ENCODE data around the gene PROKR1. TPM values are rescaled to one million over a fixed set of nuclear protein-coding genes. Genes with fewer than 3 reads are reported as not detected.
"Not testable (repeated sequence)": the region's sequence is repeated elsewhere in the genome, so short reads cannot be mapped to it uniquely, and the experiment has no call there.

Gene PROKR1
- total RNA-seq = not detected

DNA sequence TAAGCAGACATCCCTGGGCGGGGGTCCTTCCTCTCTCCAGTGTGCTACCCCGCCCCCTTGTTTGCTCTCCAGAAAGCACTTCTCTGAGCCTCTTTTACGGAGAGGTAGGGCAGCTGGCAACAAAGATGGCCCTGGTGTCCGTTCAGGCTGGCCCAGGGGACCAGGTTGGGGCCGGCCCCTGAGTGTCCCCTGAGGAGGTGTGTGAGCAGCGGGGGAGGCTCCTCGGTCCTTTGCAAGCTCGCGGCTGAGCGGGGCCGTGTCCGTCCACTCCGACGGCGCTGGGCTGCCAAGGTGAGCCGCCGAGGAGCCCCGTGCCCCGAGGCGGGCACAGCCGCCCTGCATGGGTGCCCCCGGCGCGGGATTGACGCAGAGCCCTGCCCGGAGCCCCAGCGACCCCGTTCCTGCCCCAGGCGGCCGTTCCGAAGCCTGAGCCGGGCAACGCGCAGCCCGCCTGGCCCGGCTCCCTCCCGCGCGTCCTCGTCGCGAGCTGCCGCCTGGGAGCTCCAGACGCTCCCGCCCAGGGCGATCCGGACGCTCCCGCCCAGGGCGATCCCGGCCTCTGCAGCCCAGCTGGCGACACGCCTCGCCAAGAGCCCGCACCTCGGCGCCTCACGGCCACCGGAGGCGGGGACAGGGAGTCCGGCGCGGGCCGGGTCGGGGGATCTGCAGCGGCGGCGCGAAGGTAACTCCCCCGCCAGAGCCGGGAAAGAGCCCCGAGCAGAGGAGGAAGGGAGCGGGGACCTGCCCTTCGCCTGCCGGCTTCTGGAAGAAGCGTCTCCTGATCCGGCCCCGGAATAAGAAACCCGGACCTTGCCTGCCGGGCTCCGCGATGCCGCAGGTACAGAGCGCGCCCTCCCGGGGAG lies at the start of gene PROKR1:
Gene PROKR1 (plus strand): TSS at position 569 of the 863 bp plus-strand sequence. CDS start 2,243 bp downstream, outside the sequence.
- CTCF ChIA-PET = no interaction called here
- peaks cover 13% of the 10 kb centered on the region for H3K36me3 Mint-ChIP-seq
- peaks cover 4% of the 10 kb centered on the region for H3K9me3 Mint-ChIP-seq (ENCODE audit: low read depth)
- peaks cover 86% of the 10 kb centered on the region for H3K27me3 Mint-ChIP-seq
- no peak for DNase-seq
- H3K27ac Mint-ChIP-seq = no peak within 1 kb of the TSS
- peaks cover 13% of the 10 kb centered on the region for H3K4me1 Mint-ChIP-seq
- ATAC-seq = peak; percentile 63
- H3K4me3 Mint-ChIP-seq = peak within 1 kb of the TSS; percentile 18

DNA sequence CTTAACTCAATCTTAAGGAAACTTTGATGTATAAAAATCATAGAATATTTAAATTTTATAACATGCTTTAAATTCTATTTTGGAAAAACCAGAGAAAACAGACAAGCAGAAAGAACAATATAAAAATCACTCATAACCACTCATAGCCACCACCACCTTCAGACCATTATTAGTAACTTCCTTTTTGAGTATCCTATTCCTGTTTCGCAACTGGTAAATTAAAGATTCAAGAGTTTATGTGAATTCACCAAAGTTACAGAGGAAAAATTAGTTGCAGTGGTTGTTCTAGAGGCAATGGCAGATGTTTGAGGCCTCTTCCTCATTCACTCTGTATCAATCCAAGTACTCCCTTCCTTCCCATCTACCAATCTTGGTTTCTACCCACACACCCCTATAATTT lies 49.3 kb upstream of the PROKR1 start:
- Mint-ChIP-seq H3K4me1 (peaks cover 11% of the 10 kb centered on the region), H3K27ac (no peak overlapping the region), H3K36me3 (no peaks in the 10 kb centered on the region), H3K27me3 (peaks cover 5% of the 10 kb centered on the region), H3K4me3 (no peak overlapping the region), H3K9me3 (ENCODE audit: low read depth) (no peaks in the 10 kb centered on the region)
- DNase-seq (no peak), ATAC-seq (no peak)
- CTCF ChIA-PET = interaction anchor here (1.0 to 2.5 kb wide), 6 partner anchors 89 to 332 kb away, joined by 3 to 19 read pairs (median 4); no protein-coding TSS in a partner anchor

- peak; percentile 77 for ATAC-seq
- Mint-ChIP-seq H3K4me3 (peak overlapping the region; percentile 27), H3K27ac (peak overlapping the region; percentile 50), H3K36me3 (peaks cover 2% of the 10 kb centered on the region), H3K9me3 (ENCODE audit: low read depth) (peaks cover 2% of the 10 kb centered on the region), H3K4me1 (peaks cover 11% of the 10 kb centered on the region), H3K27me3 (peaks cover 13% of the 10 kb centered on the region)
- DNase-seq = peak; percentile 69
- CTCF ChIA-PET = interaction anchor here (0.8 to 3.1 kb wide), 42 partner anchors 8 to 490 kb away, joined by 3 to 19 read pairs (median 4); partner anchors contain the start of genes APLF and FBXO48
Observed at GRCh38 chr2:68594674-68595492, 48.5 kb upstream of the PROKR1 start.

DNA sequence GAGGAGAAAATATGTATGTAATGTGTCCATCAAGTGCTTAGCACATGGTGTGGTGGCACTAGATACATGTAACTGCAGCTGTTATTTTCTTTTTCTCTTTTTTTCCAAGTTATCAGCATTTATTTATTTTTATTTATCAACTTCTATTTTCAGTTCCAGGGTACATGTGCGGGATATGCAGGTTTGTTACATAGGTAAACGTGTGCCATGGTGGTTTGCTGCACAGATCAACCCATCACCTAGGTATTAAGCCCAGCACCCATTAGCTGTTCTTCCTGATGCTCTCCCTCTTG lies 47.9 kb upstream of the PROKR1 start:
- CTCF ChIA-PET = interaction anchor here (0.8 to 3.1 kb wide), 39 partner anchors 8 to 490 kb away, joined by 3 to 19 read pairs (median 4); partner anchors contain the start of genes APLF and FBXO48
- H3K36me3 Mint-ChIP-seq; DNase-seq; H3K9me3 Mint-ChIP-seq (ENCODE audit: low read depth); ATAC-seq: not testable (repeated sequence)
- peaks cover 13% of the 10 kb centered on the region for H3K27me3 Mint-ChIP-seq
- peak overlapping the region; percentile 27 for H3K4me3 Mint-ChIP-seq
- H3K4me1 Mint-ChIP-seq = peaks cover 11% of the 10 kb centered on the region
- peak overlapping the region; percentile 50 for H3K27ac Mint-ChIP-seq

GRCh38 chr2:68600495-68600894 lies 42.9 kb upstream of the PROKR1 start:
- peaks cover 13% of the 10 kb centered on the region for H3K27me3 Mint-ChIP-seq
- CTCF ChIA-PET; H3K4me3 Mint-ChIP-seq; H3K9me3 Mint-ChIP-seq (ENCODE audit: low read depth); ATAC-seq; H3K27ac Mint-ChIP-seq; H3K36me3 Mint-ChIP-seq; H3K4me1 Mint-ChIP-seq; DNase-seq: not testable (repeated sequence)

GRCh38 chr2:68603059-68603458 lies 40.3 kb upstream of the PROKR1 start:
- ATAC-seq = no peak
- Mint-ChIP-seq H3K27me3 (peaks cover 8% of the 10 kb centered on the region), H3K27ac (no peak overlapping the region), H3K4me1 (peaks cover 11% of the 10 kb centered on the region), H3K36me3 (peaks cover 7% of the 10 kb centered on the region), H3K9me3 (ENCODE audit: low read depth) (peaks cover 5% of the 10 kb centered on the region), H3K4me3 (no peak overlapping the region)
- CTCF ChIA-PET = interaction anchor here (1.5 kb wide), 1 partner anchor 8 kb away, joined by 4 read pairs; no protein-coding TSS in a partner anchor
- DNase-seq = no peak

DNA sequence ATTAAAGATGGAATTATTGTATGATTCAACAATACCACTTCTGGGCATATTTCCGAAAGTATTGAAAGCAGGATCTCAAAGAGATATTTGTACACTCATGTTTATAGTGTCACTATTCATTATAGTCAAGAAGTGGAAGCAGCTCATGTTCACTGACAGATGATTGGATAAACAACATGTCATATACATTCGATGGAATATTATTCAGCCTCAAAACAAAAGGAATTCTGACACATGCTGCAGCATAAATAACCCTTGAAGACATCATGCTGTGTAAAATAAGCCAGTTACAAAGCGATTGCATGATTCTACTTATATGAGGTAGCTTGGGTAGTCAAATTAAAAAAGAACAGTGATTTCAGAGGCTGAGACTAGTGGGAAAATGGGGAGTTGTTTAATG lies 39.3 kb upstream of the PROKR1 start:
- CTCF ChIA-PET = interaction anchor here (1.5 kb wide), 1 partner anchor 9 kb away, joined by 4 read pairs; no protein-coding TSS in a partner anchor
- peaks cover 8% of the 10 kb centered on the region for H3K27me3 Mint-ChIP-seq
- ATAC-seq (no peak), DNase-seq (no peak)
- H3K9me3 Mint-ChIP-seq (ENCODE audit: low read depth) = peaks cover 5% of the 10 kb centered on the region
- no peak overlapping the region for H3K4me3 Mint-ChIP-seq
- peaks cover 11% of the 10 kb centered on the region for H3K4me1 Mint-ChIP-seq
- H3K36me3 Mint-ChIP-seq = peaks cover 7% of the 10 kb centered on the region
- no peak overlapping the region for H3K27ac Mint-ChIP-seq

DNA sequence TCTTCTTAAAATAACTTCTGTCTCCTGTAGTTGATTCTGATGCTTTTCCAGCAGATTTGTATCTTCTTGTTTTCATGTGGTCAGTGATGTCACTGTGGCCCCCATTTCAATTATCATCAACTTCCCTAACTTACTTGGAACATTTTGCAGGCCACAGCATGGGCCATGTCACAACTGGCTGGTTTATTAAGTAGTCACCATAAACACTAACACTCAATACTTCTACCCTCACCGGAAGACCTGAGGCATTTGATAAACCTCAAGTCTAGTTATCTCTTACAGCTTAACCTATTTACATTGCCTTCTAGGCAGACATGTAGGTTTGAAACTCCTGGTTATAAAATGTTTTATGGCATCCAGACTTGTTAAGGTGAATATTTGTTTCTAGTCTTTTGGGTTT lies 37.4 kb upstream of the PROKR1 start:
- ATAC-seq (no peak), DNase-seq (no peak)
- Mint-ChIP-seq H3K27ac (no peak overlapping the region), H3K9me3 (ENCODE audit: low read depth) (peaks cover 5% of the 10 kb centered on the region), H3K36me3 (peaks cover 10% of the 10 kb centered on the region), H3K4me1 (peaks cover 11% of the 10 kb centered on the region), H3K27me3 (no peaks in the 10 kb centered on the region), H3K4me3 (no peak overlapping the region)
- CTCF ChIA-PET = interaction anchor here (3.8 kb wide), 1 partner anchor 10 kb away, joined by 18 read pairs; no protein-coding TSS in a partner anchor

GRCh38 chr2:68606759-68607158 lies 36.6 kb upstream of the PROKR1 start:
- no peak for ATAC-seq
- no peak for DNase-seq
- Mint-ChIP-seq H3K27ac (no peak overlapping the region), H3K36me3 (peaks cover 10% of the 10 kb centered on the region), H3K4me1 (peaks cover 11% of the 10 kb centered on the region), H3K9me3 (ENCODE audit: low read depth) (peaks cover 5% of the 10 kb centered on the region), H3K4me3 (no peak overlapping the region), H3K27me3 (no peaks in the 10 kb centered on the region)
- CTCF ChIA-PET = interaction anchor here (3.8 kb wide), 1 partner anchor 11 kb away, joined by 18 read pairs; no protein-coding TSS in a partner anchor

- ATAC-seq = no peak
- no peaks in the 10 kb centered on the region for H3K27me3 Mint-ChIP-seq
- no peak overlapping the region for H3K27ac Mint-ChIP-seq
- H3K9me3 Mint-ChIP-seq (ENCODE audit: low read depth) = peaks cover 5% of the 10 kb centered on the region
- DNase-seq = no peak
- peaks cover 11% of the 10 kb centered on the region for H3K4me1 Mint-ChIP-seq
- CTCF ChIA-PET = interaction anchor here (1.4 to 3.8 kb wide), 2 partner anchors 12 to 38 kb away, joined by 4 to 18 read pairs; no protein-coding TSS in a partner anchor
- peaks cover 9% of the 10 kb centered on the region for H3K36me3 Mint-ChIP-seq
- H3K4me3 Mint-ChIP-seq = no peak overlapping the region
Observed at GRCh38 chr2:68607837-68608236, 35.5 kb upstream of the PROKR1 start.

DNA sequence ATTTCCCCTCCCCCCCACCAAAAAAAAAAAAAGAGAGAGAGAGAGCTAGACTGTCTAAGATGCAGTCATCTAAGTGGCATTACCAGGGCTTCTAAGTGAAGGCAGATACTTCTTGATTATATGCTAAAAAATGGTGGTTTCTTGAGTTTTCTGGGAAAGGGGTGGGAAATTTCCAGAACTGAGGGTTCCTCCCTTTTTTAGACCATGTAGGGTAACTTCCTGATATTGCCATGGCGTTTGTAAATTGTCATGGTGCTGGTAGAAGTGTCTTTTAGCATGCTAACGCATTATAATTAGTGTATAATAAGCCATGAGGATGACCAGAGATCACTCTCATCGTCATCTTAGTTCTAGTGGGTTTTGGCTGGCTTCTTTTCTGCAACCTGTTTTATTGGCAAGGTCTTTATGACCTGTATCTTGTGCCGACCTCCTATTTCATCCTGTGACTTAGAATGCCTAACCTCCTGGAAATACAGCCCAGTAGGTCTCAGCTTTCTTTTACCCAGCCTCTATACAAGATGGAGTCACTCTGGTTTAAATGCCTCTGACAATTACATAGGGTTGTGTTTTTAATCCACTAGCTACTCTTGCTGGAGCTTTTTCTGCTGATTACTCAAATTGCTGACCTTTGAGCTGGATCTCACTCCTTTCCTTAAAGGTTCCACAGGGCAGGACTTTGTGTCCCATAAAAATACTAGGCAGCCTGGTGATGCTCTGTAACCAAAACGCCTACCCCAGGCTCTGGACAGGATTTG lies 30.4 kb upstream of the PROKR1 start:
- H3K27ac Mint-ChIP-seq = no peak overlapping the region
- H3K4me1 Mint-ChIP-seq = no peaks in the 10 kb centered on the region
- no peaks in the 10 kb centered on the region for H3K27me3 Mint-ChIP-seq
- DNase-seq (no peak), ATAC-seq (no peak)
- H3K4me3 Mint-ChIP-seq = no peak overlapping the region
- H3K9me3 Mint-ChIP-seq (ENCODE audit: low read depth) = peaks cover 5% of the 10 kb centered on the region
- peaks cover 9% of the 10 kb centered on the region for H3K36me3 Mint-ChIP-seq
- CTCF ChIA-PET = no interaction called here

DNA sequence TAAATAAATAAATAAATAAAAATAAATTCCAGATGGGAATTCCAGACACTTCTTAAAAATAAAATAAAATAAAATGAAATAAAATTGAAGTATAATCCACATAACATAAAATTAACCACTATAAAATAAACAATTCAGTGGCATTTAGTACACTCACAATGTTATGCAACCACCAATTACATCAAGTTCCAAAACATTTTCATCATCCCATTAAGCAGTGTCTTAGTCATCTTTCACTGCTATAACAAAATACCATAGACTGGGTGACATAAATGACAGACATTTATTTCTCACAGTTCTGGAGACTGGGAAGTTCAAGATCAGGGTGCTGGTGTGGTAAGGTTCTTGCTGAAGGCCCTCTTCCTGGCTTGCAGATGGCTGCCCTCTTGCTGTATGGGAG lies 22.6 kb upstream of the PROKR1 start:
- H3K27ac Mint-ChIP-seq = no peak overlapping the region
- no peak for DNase-seq
- peaks cover 2% of the 10 kb centered on the region for H3K9me3 Mint-ChIP-seq (ENCODE audit: low read depth)
- no peaks in the 10 kb centered on the region for H3K4me1 Mint-ChIP-seq
- ATAC-seq = no peak
- H3K27me3 Mint-ChIP-seq = no peaks in the 10 kb centered on the region
- CTCF ChIA-PET = no interaction called here
- peaks cover 4% of the 10 kb centered on the region for H3K36me3 Mint-ChIP-seq
- no peak overlapping the region for H3K4me3 Mint-ChIP-seq

DNA sequence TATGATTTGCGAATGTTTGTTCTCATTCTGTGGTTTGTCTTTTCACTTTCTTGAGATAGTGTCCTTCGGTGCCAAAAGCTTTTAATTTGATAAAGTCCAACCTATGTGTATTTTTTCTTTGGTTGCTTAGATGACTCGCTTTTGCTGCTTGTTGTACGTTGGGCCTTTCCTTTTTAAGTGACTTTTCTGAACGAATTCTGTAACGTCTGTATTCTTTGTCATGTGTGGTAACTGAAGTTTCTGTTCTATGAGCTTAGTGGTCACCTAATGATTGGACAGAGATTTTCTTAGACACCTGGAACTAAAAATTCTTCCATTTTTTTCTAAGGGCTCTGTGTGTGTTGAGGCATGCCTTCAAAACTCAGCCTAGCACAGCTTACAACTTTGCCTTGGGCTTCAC lies 19.6 kb upstream of the PROKR1 start:
- Mint-ChIP-seq H3K36me3 (peaks cover 6% of the 10 kb centered on the region), H3K9me3 (ENCODE audit: low read depth) (peaks cover 2% of the 10 kb centered on the region), H3K4me1 (no peaks in the 10 kb centered on the region), H3K27ac (no peak overlapping the region), H3K27me3 (peaks cover 11% of the 10 kb centered on the region), H3K4me3 (no peak overlapping the region)
- DNase-seq = no peak
- ATAC-seq = no peak
- CTCF ChIA-PET = interaction anchor here (1.0 kb wide), 1 partner anchor 29 kb away, joined by 3 read pairs; no protein-coding TSS in a partner anchor
